Esophagus muscularis mucosa (tissue), 4 donors: ENCODE results near the gene SPSB3. TPM values are rescaled to one million over a fixed set of nuclear protein-coding genes. Genes with fewer than 3 reads are reported as not detected.

ENCODE experiments used
- DNase-seq: peaks from one replicate; pipeline ENCODE4 v3.0.0-alpha.2; 2017; ENCODE audit errors: extremely low spot score
- H3K27ac ChIP-seq, 4 donors: fragments of 200-600 bp; sonication (generic); replicated peaks in 1 of 4; 1 replicate in 3 of 4; 2 replicates in 1 of 4; pipeline ENCODE4 v1.5.1; 2016 to 2019; ENCODE audit warnings: mild to moderate bottlenecking in 1 of 4
- H3K27me3 ChIP-seq, 4 donors: fragments of 200-600 bp; sonication (generic); one replicate each; pipeline versions ENCODE4 v1.5.1 to v1.6.0; 2016 to 2019
- H3K36me3 ChIP-seq, 4 donors: fragments of 200-600 bp; sonication (generic); one replicate each; pipeline ENCODE4 v1.5.1; 2016 to 2019
- H3K4me1 ChIP-seq, 4 donors: fragments of 200-600 bp; sonication (generic); one replicate each; pipeline ENCODE4 v1.5.1; 2016 to 2019
- H3K4me3 ChIP-seq, 4 donors: fragments of 200-600 bp; sonication (generic); 1 replicate in 2 of 4; 2 replicates in 2 of 4; pipeline ENCODE4 v1.5.1; 2016 to 2019; ENCODE audit warnings: mild to moderate bottlenecking in 4 of 4, moderate library complexity in 1 of 4
- H3K9me3 ChIP-seq, 4 donors: fragments of 200-600 bp; sonication (generic); 1 replicate in 3 of 4; 2 replicates in 1 of 4; pipeline ENCODE4 v1.5.1; 2016 to 2019
- EP300 ChIP-seq: sonication (generic); formaldehyde crosslinking; IDR thresholded peaks from one replicate; pipeline ENCODE4 v1.6.1; 2017; ENCODE audit warnings: antibody characterized with exemption
- POLR2A ChIP-seq: fragments of 450-650 bp; IDR thresholded peaks from one replicate; pipeline ENCODE4 v1.6.1; 2017; ENCODE audit warnings: antibody characterized with exemption, moderate library complexity, mild to moderate bottlenecking, low read depth
- POLR2AphosphoS5 ChIP-seq, 2 donors: sonication (generic); formaldehyde crosslinking; IDR thresholded peaks; one replicate each; pipeline ENCODE4 v1.6.1; 2017; ENCODE audit warnings: antibody characterized with exemption in 2 of 2
- whole genome bisulfite sequencing: methylation state at CpG from one replicate; pipeline ENCODE4 v1.1.5; 2018; 5-methylcytosine and 5-hydroxymethylcytosine counted together
- intact Hi-C: fragments of 100-400 bp; cut with DNase I; formaldehyde crosslinking; loops from one replicate; pipeline ENCODE4 v1.15.1; 2023
- total RNA-seq, 4 donors: library from RNA; depleted of rRNA; stranded (reverse); fragments of >200 nt; gene quantifications; one replicate each; pipeline versions ENCODE4 v1.1.0 to v1.2.1, GENCODE V29; 2016
- TF ChIP-seq, protein P1 (sequence below), 3 experiments: fragments of 200-600 bp in 2 of 3; fragments of 450-650 bp in 1 of 3; sonication (generic) in 2 of 3; IDR thresholded peaks; one replicate each; pipeline ENCODE4 v1.5.1; 2017 to 2019; ENCODE audit warnings: antibody characterized with exemption in 3 of 3, mild to moderate bottlenecking in 2 of 3, moderate library complexity in 1 of 3

SPSB3 gene
- total RNA-seq, 4 donors from 2014 or later, result 69.1 to 101 (median 78.6) TPM

DNA sequence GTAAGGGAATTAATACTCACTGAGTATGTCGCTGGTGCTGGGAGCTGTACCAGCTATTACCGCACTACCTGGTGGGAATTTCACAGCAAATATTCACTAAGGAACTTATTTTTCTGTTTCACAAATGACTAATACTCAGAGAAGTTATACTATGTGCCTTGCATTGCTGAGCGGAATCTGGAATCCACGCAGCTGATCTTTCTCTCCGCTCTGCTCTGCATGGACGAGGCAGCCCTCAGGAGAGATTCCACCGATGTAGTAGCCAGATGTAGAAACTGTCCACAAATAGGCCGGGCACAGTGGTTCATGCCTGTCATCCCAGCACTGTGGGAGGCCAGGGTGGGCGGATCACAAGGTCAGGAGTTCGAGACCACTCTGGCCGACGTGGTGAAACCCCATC, 28.2 kb downstream of the SPSB3 start:
- DNase-seq, result no peak
- no peaks in the 10 kb centered on the region for H3K9me3 ChIP-seq
- TF ChIP-seq, protein P1, sequence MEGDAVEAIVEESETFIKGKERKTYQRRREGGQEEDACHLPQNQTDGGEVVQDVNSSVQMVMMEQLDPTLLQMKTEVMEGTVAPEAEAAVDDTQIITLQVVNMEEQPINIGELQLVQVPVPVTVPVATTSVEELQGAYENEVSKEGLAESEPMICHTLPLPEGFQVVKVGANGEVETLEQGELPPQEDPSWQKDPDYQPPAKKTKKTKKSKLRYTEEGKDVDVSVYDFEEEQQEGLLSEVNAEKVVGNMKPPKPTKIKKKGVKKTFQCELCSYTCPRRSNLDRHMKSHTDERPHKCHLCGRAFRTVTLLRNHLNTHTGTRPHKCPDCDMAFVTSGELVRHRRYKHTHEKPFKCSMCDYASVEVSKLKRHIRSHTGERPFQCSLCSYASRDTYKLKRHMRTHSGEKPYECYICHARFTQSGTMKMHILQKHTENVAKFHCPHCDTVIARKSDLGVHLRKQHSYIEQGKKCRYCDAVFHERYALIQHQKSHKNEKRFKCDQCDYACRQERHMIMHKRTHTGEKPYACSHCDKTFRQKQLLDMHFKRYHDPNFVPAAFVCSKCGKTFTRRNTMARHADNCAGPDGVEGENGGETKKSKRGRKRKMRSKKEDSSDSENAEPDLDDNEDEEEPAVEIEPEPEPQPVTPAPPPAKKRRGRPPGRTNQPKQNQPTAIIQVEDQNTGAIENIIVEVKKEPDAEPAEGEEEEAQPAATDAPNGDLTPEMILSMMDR (IDR thresholded peaks at IDR 0.05), result no peak
- TF ChIP-seq POLR2AphosphoS5 (IDR thresholded peaks at IDR 0.05) (no peak), EP300 (no peak), POLR2A (no peak)
- H3K4me1 ChIP-seq, result no peaks in the 10 kb centered on the region
- 93% methylated on average over 12 of the region's 12 CpGs for WGBS
- intact Hi-C loops, result no loop called here
- H3K4me3 ChIP-seq, result no peak overlapping the region
- H3K36me3 ChIP-seq, result peaks cover 34 to 97% (median 88%) of the 10 kb centered on the region in 4 donors
- no peak overlapping the region for H3K27ac ChIP-seq
- no peaks in the 10 kb centered on the region for H3K27me3 ChIP-seq

DNA sequence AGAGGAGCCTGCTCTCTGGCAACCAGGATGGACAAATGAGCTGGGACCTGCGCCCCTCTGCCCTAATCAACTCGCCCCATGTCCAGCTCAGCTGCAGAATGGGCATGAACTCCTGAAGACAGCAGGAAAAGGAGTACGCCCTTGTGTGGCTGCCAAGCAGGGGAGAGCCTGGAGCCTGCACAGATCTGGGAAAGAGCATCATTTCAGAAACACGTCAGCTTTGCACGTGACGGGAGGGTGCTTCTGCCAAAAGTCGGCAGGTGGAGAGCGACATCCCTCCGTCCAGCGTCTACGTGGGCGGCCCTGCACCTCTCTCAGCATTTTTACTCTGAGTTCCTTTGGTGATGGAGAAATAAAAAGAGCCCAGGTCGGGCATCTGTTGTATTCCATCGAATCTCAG, 29.5 kb downstream of the SPSB3 start:
- Histone ChIP-seq H3K36me3 (peaks cover 42 to 97% (median 90%) of the 10 kb centered on the region in 4 donors), H3K4me1 (no peaks in the 10 kb centered on the region), H3K9me3 (no peaks in the 10 kb centered on the region), H3K4me3 (no peak overlapping the region), H3K27me3 (no peaks in the 10 kb centered on the region), H3K27ac (no peak overlapping the region)
- 94% methylated on average over 14 of the region's 14 CpGs for whole genome bisulfite sequencing
- TF ChIP-seq, protein P1 (IDR thresholded peaks at IDR 0.05), result no peak
- TF ChIP-seq EP300, result no peak
- no peak for TF ChIP-seq POLR2A
- no peak for TF ChIP-seq POLR2AphosphoS5 (IDR thresholded peaks at IDR 0.05)
- intact Hi-C loops, result no loop called here
- DNase-seq, result no peak

DNA sequence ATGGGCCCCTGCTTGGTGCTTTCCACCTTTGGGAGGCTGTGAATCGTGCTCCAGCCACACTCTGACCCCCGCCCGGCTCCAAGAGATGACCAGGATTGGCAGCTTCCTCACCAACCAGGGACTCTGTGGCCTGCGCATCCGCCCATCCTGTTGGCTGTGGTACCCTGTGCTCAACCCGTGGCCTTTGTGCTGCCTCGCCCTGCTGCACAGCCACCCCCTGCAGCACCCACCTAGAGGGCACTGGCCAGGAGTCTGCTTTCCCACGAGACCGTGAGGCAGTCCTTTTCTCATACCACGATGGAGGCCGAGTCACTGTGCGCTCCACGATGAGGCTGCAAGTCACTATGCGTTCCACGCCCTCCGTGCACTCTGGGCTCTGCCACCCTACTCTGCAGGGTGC, 30.4 kb downstream of the SPSB3 start:
- intact Hi-C loops, result no loop called here
- Histone ChIP-seq H3K4me3 (no peak overlapping the region), H3K4me1 (no peaks in the 10 kb centered on the region), H3K27ac (no peak overlapping the region), H3K27me3 (no peaks in the 10 kb centered on the region), H3K9me3 (no peaks in the 10 kb centered on the region), H3K36me3 (peaks cover 49 to 97% (median 91%) of the 10 kb centered on the region in 4 donors)
- DNase-seq, result no peak
- TF ChIP-seq EP300 (no peak), POLR2A (no peak)
- TF ChIP-seq, protein P1 (IDR thresholded peaks at IDR 0.05), result no peak
- WGBS, result 96% methylated on average over 16 of the region's 16 CpGs

DNA sequence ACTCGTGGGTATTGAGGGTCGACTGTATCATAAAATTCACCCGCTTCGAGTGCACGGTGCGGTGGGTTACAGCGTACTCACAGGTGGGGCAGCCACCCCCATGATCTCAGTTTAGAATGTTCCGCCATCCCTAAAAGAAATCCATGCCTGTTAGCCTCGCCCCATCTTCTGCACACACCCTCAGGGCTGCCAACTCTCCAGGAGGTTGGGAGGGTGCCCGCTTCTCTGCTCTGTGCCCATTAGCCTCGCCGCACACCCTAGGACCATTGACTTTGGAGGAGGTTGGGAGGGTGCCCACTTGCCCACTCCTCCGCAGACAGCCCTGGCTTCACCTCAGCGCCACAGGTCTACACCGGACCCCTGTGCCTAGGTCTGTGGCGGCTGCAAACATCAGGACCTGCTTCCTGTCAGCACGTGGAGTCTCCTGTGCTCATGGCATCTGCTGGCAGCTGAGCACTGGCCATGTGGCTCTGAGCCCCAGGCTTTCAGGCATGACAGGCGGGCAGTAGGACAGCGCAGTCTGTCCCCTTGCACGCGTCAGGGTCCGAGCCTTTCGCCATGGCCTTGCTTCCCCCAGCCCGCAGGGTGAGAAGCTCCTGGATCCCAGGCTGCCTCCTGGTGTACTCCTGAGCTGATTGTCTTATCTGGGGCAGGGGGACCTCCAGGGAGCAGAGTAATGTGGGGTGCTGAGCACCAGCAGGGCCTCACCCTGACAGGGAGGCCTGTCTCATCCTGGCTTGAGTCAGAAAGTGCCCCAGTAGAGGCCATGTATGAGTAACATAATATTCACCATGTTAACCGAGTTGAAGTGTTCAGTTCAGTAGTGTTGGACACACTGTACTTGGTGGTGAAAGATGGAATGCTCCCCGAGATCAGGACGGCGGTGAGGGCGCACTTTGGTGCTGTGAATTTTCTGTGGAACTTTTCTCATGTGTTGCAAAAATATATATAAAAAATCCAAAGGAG, 32.9 kb downstream of the SPSB3 start:
- DNase-seq, result no peak
- TF ChIP-seq POLR2A, result no peak
- TF ChIP-seq POLR2AphosphoS5 (IDR thresholded peaks at IDR 0.05), result no peak
- no peak for TF ChIP-seq EP300
- TF ChIP-seq, protein P1 (IDR thresholded peaks at IDR 0.05), result no peak
- Histone ChIP-seq H3K4me1 (no peaks in the 10 kb centered on the region), H3K27ac (no peak overlapping the region), H3K27me3 (no peaks in the 10 kb centered on the region), H3K36me3 (peaks cover 49 to 100% (median 96%) of the 10 kb centered on the region in 4 donors), H3K4me3 (no peak overlapping the region), H3K9me3 (no peaks in the 10 kb centered on the region)
- 96% methylated on average over 19 of the region's 29 CpGs for WGBS
- intact Hi-C loops, result no loop called here
